Fibroblast of the aortic adventitia (primary cell): Measurements from ENCODE around the gene PRELID1. TPM values are rescaled to one million over a fixed set of nuclear protein-coding genes. Genes with fewer than 3 reads are reported as not detected.

ENCODE experiments used
- DNase-seq: peaks from one replicate; pipeline ENCODE4 v3.0.0-alpha.2; 2010; ENCODE audit warnings: low read depth
- H3K4me3 ChIP-seq: 2 replicates; pipeline ENCODE4 v1.5.1; 2011; ENCODE audit warnings: low read depth, mild to moderate bottlenecking, control low read depth, low read length, moderate library complexity
- CTCF ChIP-seq: IDR thresholded peaks from 2 replicates; pipeline ENCODE4 v1.5.1; 2011; ENCODE audit warnings: mild to moderate bottlenecking, low read length, control low read depth, inconsistent platforms; ENCODE audit not compliant: insufficient read depth
- total RNA-seq: library from RNA; depleted of rRNA; stranded (reverse); fragments of >200 nt; gene quantifications from 2 replicates; pipeline ENCODE4 v1.2.3, GENCODE V29; 2012; ENCODE audit warnings: low replicate concordance

PRELID1 gene
- total RNA-seq, 1 donor: 118 TPM

GRCh38 chr5:177353093-177353492 is 49.5 kb downstream of the PRELID1 start:
- DNase-seq: no peak
- no peak for TF ChIP-seq CTCF
- H3K4me3 ChIP-seq: no peak overlapping the region

DNA sequence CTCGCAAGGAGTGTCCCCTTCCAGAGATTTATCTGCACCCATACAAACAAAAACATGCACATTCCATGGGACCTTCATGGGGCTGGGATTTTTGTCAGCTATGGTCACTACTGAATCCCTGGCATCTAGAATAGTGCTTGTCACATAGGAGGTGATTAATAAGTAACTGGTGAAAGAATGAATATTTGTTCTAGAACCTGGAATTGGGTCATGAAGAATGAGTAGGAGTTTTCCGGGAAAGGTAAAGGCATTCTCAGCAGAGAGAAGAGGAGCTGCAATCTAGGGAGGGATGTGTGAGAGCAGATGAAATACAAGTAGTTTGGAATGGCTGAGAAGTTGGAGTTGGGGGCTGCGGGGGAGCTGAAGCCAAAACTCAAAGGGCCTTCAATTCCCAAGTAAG is 50.7 kb downstream of the PRELID1 start:
- DNase-seq: no peak
- TF ChIP-seq CTCF: no peak
- no peak overlapping the region for H3K4me3 ChIP-seq

GRCh38 chr5:177354711-177355110 is 51.1 kb downstream of the PRELID1 start:
- TF ChIP-seq CTCF: no peak
- no peak overlapping the region for H3K4me3 ChIP-seq
- no peak for DNase-seq

GRCh38 chr5:177355162-177355867 is 51.7 kb downstream of the PRELID1 start:
- H3K4me3 ChIP-seq: no peak overlapping the region
- no peak for DNase-seq
- TF ChIP-seq CTCF: no peak

DNA sequence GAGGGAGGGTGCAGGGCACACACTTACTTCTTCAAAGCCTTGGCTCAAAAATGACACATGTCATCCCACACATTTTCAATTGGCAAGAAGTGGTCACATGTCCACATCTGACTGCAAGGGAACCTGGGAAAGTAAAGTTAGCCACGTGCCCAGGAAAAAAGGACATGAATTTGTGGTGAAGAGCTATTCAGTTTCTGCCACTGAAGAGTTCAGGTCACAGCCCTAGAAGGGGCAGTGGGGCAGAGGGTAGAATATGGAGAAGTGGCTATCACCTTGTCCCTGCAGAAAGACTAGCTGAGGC is 52.2 kb downstream of the PRELID1 start:
- H3K4me3 ChIP-seq: no peak overlapping the region
- DNase-seq: no peak
- TF ChIP-seq CTCF: no peak

Other genes starting within 250 kb of the PRELID1 start
- 0.74 TPM in 1 of 2 replicates, not detected in the other for gene FGFR4, start 216.9 kb upstream of the PRELID1 start, total RNA-seq
- 50.3 and 136 TPM in 2 replicates for gene NSD1, start 170.0 kb upstream of the PRELID1 start, total RNA-seq
- gene RAB24, start 80 bp upstream of the PRELID1 start, total RNA-seq: 11.6 and 104 TPM in 2 replicates
- 2.6 and 17.5 TPM in 2 replicates for gene MXD3, start 8.1 kb downstream of the PRELID1 start, total RNA-seq
- gene LMAN2, start 47.9 kb downstream of the PRELID1 start, total RNA-seq: 116 and 190 TPM in 2 replicates
- 3.1 and 28.9 TPM in 2 replicates for gene RGS14, start 54.1 kb downstream of the PRELID1 start, total RNA-seq
- gene SLC34A1, start 80.6 kb downstream of the PRELID1 start, total RNA-seq: not detected in 2 replicates
- not detected in 2 replicates for gene PFN3, start 96.9 kb downstream of the PRELID1 start, total RNA-seq
- 0.27 and 1.4 TPM in 2 replicates for gene F12, start 105.8 kb downstream of the PRELID1 start, total RNA-seq
- 9.3 and 15.7 TPM in 2 replicates for gene GRK6, start 122.9 kb downstream of the PRELID1 start, total RNA-seq
- gene PRR7, start 143.0 kb downstream of the PRELID1 start, total RNA-seq: 2.2 and 8.8 TPM in 2 replicates
- gene DBN1, start 169.8 kb downstream of the PRELID1 start, total RNA-seq: 151 and 188 TPM in 2 replicates
- 13.7 and 91.4 TPM in 2 replicates for gene PDLIM7, start 193.8 kb downstream of the PRELID1 start, total RNA-seq
- gene DOK3, start 206.0 kb downstream of the PRELID1 start, total RNA-seq: 0.99 and 1.3 TPM in 2 replicates
- 58.5 and 138 TPM in 2 replicates for gene DDX41, start 213.2 kb downstream of the PRELID1 start, total RNA-seq